ENCODE results near the gene MAP1LC3C. TPM values are rescaled to one million over a fixed set of nuclear protein-coding genes. Genes with fewer than 3 reads are reported as not detected.
A peak's percentile ranks its signal among the peaks of the same experiment; 100 is the strongest.

MAP1LC3C gene
- 2.6 and 8.0 TPM in 2 replicates for total RNA-seq (2014; rRNA removed; shearing (Covaris generic))

DNA sequence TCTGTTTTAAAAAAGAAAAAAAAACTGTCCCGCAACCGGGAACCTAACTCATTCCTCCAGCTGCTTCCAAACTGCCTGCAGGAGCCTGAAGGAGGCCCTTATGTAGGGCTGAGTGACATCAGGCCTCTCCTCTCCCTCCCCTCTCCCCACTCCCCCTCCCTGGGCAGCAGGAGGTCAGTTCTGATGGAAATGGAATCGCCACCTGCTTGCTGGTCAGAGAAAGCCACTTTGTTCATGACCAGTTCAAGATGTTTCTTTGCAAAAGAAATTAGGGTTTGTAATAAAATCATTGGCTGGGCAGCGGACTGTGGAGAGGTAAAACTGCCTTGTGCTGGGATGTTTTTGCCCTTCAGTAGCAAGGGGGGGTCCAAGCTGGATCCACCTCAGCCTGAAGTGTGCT, at the start of gene MAP1LC3C:
Gene MAP1LC3C (minus strand): TSS at position 73 of the 400 bp plus-strand sequence. CDS start 90 bp downstream, outside the sequence.
- peak; percentile 44 for DNase-seq (ENCODE audit: low spot score)

DNA sequence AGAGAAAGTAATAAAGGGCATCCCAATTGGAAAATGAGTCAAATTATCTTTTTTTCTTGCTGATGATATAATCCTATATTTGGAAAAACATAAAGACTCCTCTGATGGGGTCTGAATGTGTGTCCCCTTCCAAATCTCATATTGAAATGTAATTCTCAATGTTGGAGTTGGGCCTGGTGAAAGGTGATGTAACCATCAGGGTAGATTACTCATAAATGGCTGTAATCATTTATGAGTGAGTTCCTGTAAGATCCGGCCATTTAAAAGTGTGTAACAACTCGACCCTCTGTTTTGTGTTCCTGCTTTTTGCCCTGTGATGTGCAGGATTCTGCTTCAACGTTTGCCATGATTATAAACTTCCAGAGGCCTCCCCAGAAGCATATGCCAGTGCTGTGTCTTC, 44.3 kb upstream of the MAP1LC3C start:
- DNase-seq (ENCODE audit: low spot score), result no peak

DNA sequence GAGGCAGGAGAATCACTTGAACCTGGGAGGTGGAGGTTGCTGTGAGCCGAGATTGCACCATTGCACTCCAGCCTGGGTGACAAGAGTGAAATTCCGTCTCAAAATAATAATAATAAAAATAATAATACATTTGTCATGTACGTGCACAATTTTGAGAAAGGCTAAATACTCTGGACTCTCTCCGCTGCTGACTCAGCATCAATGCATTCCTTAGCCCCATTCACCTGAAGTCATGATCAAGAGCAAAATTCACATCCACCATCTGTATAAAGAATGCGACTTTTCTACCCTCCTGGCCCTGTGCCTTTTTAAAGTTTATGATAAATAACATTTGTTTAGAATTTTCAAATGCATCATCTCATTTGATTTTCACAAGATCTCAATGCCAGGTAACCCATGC, 35.5 kb upstream of the MAP1LC3C start:
- no peak for DNase-seq (ENCODE audit: low spot score)

- peak; percentile 16 for DNase-seq (ENCODE audit: low spot score)
Measured at GRCh38 chr1:242033447-242033846, 34.5 kb upstream of the MAP1LC3C start.

DNA sequence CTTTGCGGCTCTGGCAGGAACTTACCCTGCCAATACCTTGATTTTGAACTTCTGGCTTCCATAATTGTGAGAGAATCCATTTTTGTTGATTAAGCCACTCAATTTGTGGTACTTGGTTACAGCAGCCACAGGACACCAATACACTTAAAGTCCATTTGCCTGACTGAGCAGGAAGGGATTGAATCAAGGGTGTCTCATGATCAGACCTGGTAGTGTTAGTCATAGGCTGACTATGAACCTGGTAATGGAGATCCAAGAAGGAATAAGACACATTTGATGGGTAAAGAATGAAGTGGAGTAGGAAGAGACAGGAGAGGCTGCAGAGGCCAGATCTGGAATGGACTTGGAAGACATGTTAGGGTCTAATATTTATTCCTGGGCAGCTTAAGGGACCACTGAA, 31.2 kb upstream of the MAP1LC3C start:
- DNase-seq (ENCODE audit: low spot score), result peak; percentile 30

GRCh38 chr1:242025681-242026080, 26.8 kb upstream of the MAP1LC3C start:
- no peak for DNase-seq (ENCODE audit: low spot score)

DNA sequence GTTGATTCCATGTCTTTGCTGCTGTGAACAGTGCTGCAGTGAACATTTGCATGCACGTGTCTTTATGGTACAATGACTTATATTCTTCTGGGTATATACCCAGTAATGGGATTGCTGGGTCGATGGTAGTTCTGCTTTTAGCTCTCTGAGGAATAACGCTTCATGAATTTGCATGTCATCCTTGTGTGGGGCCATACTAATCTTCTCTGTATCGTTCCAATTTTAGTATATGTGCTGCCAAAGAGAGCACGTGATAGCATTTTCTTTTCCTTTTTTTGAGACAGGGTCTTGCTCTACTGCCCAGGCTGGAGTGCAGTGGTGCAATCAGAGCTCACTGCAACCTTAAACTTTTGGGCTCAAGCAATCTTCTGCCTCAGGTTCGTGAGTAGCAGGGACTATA, 24.9 kb upstream of the MAP1LC3C start:
- no peak for DNase-seq (ENCODE audit: low spot score)

DNA sequence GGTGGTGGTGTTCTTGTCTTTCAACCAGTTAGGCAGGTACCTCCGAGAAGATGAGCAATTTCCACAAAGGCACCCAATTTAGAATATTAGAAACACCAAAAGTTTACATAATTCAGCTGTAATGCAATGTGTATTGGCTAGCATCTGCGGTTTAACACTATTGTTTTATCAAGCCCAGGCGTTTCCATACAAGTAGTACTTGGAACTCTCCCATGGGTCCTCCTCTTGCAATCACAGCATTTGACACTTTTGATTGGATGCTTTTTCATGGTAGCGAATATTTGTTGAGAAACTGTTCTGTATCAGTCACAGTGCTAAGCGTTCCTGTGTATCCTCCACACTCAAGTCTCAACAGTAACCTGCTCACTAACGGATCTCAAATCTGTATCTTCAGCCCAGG, 20.1 kb upstream of the MAP1LC3C start:
- no peak for DNase-seq (ENCODE audit: low spot score)

GRCh38 chr1:242017580-242018233, 18.8 kb upstream of the MAP1LC3C start:
- DNase-seq (ENCODE audit: low spot score), result peak; percentile 70

- DNase-seq (ENCODE audit: low spot score), result no peak
Measured at GRCh38 chr1:242016479-242016878, 17.6 kb upstream of the MAP1LC3C start.

- DNase-seq (ENCODE audit: low spot score), result peak; percentile 82
Measured at GRCh38 chr1:242011894-242012660, 13.2 kb upstream of the MAP1LC3C start.

DNA sequence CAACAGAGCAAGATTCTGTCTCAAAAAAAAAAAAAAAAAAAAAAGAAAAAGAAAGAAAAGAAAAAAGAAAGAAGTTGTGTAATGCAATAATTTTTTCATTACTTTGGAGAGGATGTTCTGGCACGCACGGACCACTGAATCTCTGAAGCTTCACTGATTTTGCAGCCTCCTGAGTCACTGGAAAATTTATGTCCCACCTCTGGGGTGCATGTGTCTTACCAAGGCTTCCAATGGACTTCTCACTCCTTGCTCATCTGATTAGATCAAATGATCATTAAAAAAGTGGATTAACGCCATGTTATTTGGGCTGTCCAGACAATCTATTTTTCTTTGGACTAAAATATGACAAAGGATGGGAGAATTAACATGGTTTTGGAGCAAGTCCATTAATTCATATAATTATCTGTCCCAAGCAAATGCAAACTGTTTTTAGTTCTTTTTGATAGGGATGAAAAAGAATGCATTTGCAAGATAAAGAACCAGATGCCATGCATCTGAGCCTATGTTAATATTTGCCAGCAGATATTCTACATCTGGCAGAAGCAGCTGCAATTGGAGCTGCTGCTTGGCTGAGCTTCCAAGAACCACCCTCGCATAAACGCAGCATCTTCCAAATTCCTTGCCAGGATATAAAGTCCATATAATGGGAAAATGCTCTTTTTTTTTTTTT, 10.1 kb upstream of the MAP1LC3C start:
- DNase-seq (ENCODE audit: low spot score), result no peak

DNA sequence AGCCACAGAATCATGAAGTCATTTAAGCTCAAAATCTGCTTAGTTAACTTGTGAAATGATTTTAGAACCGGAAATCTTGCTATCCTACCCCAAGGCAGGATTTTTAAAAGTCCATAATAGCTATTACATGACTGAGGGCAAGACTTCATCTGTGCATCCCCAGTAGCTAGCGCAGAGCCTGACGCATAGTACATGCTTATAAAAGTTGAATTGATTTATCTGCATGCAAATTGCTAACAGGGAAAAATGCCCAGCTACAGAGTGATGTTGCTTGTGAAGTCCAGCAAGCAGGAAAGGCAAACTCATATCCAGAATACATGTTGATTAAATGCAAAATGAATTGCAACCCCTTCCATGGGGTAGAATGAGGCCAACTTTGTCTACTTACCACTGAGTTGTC, 8.1 kb upstream of the MAP1LC3C start:
- DNase-seq (ENCODE audit: low spot score), result no peak

DNA sequence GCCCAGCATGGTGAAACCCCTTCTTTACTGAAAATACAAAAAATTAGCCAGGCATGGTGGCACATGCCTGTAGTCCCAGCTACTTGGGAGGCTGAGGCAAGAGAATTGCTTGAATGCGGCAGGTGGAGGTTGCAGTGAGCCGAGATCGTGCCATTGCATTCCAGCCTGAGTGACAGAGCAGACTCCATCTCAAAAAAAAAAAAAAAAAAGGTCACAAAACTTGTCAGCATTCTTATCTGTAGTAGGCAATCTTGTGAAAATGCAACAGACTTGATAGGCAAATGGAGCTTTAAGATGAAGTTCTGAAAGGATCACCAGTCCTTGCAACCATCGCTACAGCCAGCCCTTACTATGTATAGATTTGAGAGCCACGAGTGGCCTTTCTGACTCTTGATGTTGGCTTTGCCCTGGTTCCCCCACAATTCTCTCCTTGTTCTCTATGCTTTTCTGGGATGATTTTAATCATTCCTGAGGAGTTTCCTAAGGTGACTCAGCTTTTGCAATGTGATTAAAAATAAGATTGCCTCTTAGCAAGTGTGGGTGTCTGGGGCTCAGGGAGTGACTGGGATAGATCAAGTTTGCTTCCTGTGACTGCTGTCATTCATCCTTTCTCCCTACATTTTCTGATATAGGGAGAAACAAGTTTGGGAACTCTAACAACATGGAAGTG, 7.1 kb upstream of the MAP1LC3C start:
- peak; percentile 75 for DNase-seq (ENCODE audit: low spot score)

- peak; percentile 74 for DNase-seq (ENCODE audit: low spot score)
Measured at GRCh38 chr1:242004751-242005495, 6.0 kb upstream of the MAP1LC3C start.

DNA sequence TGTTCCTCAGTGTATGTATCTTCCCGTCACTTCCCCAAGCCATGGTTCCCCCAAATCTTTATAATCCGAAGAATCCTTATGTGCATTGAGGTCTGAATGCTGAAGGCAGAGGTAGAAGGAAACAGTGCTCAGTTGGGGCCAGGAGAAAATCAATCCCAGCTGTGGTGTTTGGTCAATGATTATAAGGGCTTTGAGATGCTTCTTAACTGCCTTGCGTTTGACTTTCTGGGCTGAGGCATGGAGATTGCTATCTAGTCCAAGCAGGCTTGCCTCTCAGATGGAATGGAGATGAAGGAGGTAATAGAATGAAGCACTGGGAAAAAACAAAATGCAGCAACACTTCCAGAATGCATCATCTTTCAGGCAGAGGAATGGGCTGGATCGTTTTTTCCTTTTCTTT, 3.6 kb upstream of the MAP1LC3C start:
- no peak for DNase-seq (ENCODE audit: low spot score)

DNA sequence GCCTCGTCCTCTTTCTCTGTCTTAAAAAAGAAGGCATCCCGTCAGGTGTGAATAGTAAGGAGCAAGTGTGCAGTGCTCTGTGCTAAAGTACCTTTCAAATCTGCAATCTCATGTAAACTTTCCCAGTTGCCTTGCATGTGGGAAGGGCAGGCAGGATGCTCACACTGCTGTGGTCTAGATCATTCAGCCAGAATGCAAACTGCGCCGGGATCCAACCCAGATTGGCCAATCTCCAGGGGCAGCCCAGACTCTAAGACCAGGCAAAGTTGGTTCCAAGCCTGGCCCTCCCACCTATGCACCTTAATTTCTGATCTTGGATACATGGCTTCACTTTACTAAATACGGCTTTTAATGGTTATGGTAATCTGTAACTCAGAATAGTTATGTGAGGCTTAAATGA, 3.2 kb upstream of the MAP1LC3C start:
- no peak for DNase-seq (ENCODE audit: low spot score)

DNA sequence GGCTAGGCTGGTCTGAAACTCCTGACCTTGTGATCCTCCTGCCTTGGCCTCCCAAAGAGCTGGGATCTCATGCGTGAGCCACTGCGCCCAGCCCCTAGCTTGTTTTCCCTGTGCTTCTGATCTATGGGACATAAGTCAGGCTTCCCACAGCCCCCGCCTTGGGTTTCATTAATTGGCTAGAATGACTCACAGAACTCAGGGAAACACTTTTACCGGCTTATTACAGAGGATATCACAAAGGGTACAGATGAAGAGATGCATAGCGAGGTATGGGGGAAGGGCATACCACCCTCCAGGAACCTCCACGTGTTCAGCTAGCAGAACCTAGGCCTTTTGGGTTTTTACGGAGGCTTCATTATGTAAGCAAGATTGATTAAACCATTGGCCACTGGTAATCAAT, 1.5 kb upstream of the MAP1LC3C start:
- no peak for DNase-seq (ENCODE audit: low spot score)

GRCh38 chr1:241998412-241998921, 431 bp downstream of the MAP1LC3C start:
- peak; percentile 98 for DNase-seq (ENCODE audit: low spot score)

DNA sequence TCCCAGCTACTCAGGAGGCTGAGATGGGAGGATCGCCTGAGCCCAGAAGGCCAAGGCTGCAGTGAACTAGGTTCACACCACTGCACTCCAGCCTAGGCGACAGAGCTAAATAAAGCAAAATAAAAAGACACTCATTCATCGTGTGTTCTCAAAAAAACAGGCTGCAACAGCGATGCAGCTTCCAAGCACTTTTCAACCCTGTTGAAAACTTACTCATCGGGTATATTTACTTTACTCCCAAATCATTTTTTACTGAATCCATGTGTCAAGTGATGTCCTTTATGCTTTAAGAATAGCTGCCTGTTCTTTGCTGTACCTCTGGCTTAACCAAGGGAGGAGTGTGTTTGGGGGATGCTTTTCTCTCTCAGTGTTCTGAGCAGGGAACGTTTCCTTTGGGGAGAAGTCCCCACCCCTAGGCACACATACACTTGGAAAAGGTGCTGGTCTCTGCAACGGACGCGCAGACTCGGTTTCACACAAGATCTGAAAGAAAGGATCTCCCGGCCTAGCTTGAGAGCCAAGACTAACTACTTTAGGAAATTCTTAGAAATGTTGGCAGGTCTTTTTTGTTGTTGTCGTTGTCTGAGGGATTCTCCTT, 1.4 kb downstream of the MAP1LC3C start:
- no peak for DNase-seq (ENCODE audit: low spot score)

DNA sequence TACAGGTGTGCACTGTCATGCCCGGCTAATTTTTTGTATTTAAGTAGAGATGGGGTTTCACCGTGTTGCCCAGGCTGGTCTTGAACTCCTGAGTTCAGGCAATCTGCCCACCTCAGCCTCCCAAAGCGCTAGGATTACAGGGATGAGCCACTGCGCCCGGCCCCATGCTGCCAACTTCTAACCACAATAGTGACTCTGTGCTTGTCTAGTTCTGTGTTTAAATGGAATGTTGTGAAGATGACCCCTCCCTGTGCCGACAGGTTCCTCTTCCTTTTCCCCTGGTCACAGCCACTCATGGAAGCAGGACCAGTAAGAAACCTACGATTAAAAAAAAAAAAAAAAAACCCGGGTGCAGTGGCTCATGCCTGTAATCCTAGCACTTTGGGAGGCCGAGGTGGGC, 4.7 kb downstream of the MAP1LC3C start:
- DNase-seq (ENCODE audit: low spot score), result peak; percentile 65

All from A172 (cell line).